T1000 (cell line): Measurements from ENCODE around the gene FBXO30.

Source experiments
- DNase-seq: peaks from one replicate; lab custom pipeline; 2025; ENCODE audit warnings: mixed read lengths; lab: John Stamatoyannopoulos, UW

The FBXO30 gene

GRCh38 chr6:145819994-145820393 lies 5.4 kb upstream of the FBXO30 start:
- no peak for DNase-seq

GRCh38 chr6:145818796-145819195 lies 4.2 kb upstream of the FBXO30 start:
- no peak for DNase-seq

DNA sequence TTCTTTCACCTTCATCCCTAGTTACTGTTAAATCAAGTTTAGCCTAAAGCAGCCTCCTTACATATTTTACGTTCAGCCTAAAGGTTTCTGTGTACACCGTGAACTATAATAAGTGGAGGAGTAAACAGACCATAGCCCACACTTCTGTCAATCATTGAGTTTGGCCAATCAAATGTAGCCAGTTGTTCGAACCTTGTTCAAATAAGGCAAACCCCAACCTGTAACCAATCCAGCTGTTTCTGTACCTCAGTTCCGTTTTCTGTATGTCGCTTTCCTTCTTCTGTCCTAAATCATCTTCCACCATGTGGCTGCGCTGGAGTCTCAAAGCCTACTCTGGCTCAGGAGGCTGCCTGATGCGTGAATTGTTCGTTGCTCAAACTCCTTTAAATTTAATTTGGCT lies 1.8 kb upstream of the FBXO30 start:
- no peak for DNase-seq

DNA sequence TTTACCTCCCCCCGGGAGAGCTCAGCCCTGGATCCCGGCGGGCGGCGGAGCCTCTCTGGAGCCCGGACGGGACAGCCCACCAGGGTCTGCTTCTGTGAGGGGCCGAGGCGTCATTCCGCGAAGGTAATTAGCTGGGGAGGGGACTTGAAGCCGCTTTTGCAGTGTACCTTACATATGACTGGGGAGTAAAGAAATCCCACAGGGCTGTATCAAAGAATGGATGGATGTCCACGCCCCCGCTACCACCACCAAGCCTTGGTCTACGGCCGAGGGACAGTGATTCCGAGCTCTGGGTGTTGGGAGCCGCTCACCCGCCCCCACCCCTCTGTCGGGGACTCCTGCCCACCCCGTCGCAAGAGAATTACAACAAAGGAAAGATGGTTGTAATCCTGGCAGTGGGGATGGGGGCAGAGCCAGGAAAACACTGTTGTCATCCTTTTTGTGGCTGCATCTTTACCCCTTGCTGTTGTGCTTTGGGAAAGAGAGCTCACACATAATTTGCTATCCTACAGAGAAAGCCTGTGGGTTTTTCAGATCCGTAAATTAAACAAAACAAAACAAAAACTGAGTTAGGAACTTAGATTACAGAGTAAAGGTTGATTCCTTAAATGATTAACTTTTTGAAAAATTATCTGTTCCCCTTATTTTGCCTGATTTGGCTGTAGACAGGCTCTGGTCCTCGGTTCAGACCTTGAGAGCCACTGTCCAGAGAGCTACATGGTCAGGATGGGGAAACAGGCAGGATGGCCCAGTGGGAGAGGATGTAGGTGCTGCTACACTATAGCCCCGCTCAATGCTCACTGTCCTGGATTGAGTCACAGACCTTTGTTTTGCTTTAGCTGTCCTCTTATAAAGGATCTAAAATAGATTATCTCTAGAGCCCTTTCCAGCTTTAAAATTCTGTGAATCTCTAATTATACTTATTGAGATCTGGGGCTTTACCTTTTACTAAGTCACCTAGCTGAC lies 997 bp upstream of the FBXO30 start:
- DNase-seq: no peak

DNA sequence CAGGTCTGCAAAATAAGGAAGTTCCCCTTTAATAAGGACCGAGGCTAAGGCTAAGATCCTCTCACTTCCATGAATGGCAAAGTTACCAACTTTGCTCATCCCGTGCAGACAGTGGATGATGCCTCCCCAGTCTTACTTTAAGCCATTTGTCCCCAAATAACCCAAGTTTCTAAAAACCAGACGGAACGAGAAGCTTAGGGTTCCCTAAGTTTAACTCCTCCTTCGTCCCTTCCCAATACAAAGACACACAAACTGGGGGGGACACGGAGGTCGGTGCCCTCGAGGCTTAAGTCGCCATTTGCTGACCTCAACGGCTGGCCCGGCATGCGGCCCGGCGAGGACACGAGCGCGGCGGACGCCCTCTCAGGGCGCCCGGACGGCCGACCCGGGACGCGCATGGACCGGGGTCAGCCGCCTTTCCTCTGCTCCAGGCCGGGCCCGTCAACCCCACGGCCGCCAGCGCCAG lies 527 bp downstream of the FBXO30 start:
- peak; percentile 44 for DNase-seq

DNA sequence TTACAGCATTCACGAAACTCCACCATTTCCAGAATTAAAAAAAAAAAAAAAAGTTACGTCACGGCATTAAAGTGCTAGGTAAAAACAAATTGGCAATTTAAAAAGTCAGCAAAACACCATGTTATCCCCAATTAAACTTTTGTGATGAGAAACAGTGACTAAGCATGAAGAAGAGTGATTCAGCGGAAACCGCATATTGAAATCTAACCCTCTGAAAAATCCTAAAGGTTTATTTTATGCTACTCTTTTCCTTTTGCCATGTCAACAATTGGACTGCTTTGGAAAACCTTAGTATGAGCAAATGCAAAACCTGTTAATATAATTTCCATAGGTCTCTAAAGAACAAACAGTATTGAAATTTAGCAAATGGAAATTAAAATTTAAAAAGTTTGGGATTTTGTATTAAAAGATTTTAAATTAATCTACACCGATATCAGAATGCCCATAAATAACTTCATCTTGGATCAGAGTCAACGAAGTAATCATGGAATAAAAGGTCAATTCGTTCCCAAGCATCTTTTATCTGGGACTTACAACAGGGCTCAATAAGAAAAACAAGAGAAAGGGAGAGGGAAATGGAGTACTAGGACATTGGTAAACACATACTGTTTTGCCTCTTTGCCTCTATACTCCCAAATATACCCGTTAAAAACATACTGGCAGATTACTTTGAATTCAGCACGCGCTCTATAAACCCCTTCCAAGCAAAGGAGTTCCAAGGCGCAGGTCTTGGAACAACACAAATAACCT lies 1.1 kb downstream of the FBXO30 start:
- no peak for DNase-seq

DNA sequence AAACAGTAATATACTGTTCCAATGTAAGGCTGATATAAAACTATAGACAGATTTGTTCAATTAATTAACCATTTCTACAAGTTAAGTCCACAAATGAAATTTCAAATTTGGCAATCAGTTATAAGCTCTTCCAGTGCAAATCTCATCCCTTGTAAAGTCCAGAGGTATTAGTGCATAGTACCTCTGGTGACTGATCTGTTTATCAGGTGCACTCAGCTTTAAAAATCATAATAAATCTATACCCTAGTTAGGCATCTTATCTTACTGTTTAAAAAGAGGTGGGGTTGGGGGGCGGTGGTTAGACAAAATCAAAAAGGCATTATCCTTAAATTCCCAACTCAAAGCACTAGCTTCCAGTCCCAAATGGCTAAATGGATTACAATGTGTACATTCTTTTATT lies 2.9 kb downstream of the FBXO30 start:
- DNase-seq: no peak

DNA sequence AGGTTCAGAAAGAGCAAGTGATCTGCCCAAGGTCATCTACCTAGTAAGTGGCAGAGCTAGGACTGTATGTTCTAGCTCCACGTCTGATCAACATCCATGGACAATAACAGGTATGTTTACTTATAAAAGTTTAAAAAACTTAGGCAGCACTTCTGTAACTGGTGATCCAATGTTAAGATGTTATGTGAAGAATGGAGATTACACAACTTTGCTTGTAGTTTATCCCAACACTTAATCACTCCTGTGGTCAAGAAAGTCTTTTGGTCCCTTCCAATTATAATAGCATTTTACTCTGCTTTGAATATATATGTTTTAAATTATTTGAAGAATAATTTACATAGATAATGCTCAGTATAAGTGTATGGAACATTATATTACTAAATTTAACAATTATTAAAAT lies 4.8 kb downstream of the FBXO30 start:
- DNase-seq: no peak

DNA sequence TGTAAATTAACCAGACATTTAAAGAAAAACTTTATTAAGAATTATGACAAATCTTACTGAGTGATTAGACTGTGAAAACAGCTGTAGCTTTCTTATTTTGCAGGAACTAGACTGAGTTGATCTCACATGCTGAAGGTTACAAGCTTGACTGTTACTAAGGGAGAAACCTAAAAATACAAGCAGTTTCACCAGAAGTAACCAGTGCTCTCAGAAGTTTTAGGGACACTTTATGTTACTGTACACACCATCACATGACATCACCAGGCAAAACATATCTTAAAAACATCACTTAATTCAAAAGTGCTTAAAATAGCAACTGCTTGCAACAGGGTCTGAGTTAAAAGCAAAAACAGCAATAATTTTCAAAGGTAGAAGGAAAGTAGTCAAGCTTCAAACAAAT lies 5.4 kb downstream of the FBXO30 start:
- no peak for DNase-seq

DNA sequence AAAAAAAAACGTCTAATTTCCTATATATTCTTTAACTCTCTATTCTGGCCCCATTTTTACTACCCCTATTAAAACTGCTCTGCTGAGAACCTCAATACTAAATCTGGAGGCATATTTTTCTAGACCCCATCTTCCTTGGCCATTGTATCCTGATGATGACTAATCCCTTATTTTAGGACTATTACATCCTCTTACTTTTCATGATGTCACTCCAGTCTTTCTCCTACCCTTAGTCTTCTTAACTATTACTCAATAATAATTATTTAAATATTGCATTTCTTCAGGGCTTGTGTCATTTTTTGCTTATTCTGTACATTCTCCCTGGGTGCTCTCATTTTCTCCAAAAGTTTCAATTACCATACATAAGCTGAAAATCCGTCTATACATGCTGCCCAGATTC lies 6.4 kb downstream of the FBXO30 start:
- DNase-seq: no peak

- no peak for DNase-seq
Observed at GRCh38 chr6:145802141-145802540, 12.5 kb downstream of the FBXO30 start.

GRCh38 chr6:145801021-145801420 lies 13.6 kb downstream of the FBXO30 start:
- DNase-seq: no peak

DNA sequence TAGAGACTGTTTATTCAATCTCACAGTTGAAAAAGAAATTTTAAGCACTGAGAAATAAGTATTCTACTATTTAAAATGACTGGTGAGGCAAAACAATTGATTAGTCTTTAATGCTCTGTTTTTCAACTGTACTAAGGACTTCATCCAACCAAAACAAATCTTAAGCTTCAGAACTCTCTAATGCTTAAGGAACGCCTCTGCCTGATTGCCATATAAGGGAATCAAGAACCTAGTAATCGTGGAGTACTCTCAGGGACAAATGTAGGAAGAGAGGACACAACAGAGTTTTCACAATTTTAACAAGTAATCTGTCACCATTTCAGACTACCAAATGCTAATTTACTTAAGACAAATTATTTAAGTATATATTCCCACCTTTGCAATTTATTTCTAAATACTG lies 16.1 kb downstream of the FBXO30 start:
- DNase-seq: no peak

GRCh38 chr6:145789443-145789842 lies 25.2 kb downstream of the FBXO30 start:
- DNase-seq: no peak

GRCh38 chr6:145787688-145788087 lies 26.9 kb downstream of the FBXO30 start:
- no peak for DNase-seq

- DNase-seq: no peak
Observed at GRCh38 chr6:145784683-145785082, 29.9 kb downstream of the FBXO30 start.

DNA sequence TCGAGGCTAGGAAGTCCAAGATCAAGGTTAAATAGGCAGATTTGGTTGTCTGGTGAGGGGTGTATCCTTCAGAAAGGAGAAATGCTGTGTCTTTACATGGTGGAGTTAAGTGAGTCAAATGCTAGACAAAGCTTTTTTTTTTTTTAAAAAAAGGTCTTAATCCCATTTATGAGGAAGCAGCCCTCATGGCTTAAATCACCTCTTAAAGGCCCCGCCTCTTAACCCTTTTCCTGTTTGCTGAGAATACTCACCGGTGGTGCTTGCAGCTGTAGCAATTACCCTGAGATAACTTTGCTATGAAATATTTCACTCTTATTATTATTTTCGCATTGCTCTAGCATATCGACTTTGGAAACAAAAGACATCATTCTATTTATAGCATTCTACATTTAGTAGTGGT lies 30.8 kb downstream of the FBXO30 start:
- DNase-seq: no peak

GRCh38 chr6:145772846-145773245 lies 41.7 kb downstream of the FBXO30 start:
- DNase-seq: no peak

DNA sequence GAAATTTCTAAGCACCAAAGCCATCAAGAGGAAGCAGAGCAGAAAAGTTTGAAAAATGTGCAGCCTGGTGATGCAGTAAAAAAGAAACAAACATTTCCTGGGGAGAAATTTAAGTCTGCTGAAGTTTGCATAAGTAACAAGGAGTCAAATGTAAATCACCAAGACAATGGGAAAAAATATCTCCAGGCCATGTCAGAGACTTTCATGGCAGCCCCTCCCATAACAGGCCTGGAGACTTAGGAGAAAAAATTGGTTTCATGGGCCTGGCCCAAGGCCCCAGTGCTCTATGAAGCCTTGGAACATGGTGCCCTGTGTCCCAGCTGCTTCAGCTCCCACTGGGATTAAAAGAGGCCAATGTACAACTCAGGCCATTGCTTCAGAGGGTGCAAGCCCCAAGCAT lies 49.1 kb downstream of the FBXO30 start:
- no peak for DNase-seq

DNA sequence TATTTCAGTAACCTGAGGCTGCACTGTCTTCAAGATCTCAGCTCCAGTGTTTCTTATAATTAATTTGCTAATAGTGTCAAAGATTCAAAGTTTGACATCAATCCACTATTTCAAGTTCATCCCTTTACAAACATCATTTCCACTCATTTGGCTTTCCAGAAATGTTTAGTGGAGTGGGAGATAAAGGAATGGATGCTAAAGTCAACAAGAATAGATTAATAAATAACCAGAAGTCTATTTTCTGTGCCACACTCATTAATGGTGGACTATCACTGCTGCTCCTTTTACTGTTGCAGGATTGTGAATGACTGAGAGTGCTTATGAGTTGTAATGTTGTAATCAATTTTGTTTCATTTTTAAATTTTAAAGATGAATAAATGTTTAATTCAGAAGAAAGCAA lies 50.9 kb downstream of the FBXO30 start:
- no peak for DNase-seq

DNA sequence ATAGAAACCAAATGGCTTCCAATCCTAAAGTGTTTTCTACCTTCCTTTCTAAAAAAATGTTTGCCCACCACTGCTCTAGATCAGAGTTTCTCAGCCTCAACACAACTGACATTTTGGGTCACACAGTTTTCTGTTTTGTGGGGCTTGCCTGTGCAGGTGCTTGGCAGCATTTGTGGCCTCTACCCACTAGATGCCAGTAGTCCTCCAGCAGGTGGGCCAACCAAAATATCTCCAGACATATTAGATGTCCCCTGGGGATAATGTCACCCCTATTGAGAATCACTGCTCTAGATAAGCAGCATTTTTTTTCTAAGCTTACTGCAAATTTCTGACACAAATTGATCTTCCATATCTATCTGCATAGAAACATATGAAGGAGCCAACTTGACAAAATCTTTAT lies 53.0 kb downstream of the FBXO30 start:
- no peak for DNase-seq

DNA sequence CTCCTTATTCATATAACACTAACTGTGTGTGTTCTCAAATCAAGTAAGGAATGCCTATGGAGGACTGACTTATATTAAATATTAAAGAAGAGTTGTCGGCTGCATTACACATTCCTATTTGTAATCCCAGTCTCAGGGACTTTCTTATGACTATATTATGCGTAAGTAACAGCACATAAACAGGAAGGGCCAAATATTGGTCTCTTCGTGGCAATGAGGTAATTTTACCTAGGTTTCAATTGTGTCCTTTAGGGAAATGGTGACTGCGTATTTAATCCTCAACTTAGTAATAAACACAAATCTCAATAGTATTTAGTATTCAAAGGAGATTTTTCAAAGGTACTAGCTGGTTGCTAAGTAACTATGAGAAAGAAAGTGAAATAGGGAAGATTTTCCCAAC lies 56.5 kb downstream of the FBXO30 start:
- no peak for DNase-seq

DNA sequence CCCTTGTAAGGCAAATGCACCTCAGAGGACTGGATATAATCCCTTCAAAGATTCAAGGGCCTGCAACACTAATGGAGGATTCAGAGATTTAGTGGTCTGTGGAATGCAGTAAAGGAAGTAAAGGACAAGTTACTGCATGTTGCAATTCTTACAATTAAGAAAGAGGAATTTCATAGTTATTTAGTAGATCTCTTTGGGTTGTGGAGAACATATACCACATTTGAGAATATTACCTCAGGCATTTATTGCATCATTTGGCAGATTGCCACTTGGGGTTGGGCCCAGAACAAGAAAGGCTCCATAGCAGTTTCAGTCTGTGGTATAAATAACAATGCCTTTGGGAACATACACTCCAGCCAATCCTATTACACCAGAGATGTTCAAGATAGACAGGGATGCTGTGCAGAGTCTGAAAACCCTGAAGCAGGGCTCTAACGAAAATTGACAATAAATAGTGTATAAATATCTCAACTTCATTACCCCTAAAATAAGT lies 58.4 kb downstream of the FBXO30 start:
- peak; percentile 75 for DNase-seq
